Measurements from ENCODE around the gene SARDH.
A peak's percentile ranks its signal among the peaks of the same experiment; 100 is the strongest.

The SARDH gene, protein sequence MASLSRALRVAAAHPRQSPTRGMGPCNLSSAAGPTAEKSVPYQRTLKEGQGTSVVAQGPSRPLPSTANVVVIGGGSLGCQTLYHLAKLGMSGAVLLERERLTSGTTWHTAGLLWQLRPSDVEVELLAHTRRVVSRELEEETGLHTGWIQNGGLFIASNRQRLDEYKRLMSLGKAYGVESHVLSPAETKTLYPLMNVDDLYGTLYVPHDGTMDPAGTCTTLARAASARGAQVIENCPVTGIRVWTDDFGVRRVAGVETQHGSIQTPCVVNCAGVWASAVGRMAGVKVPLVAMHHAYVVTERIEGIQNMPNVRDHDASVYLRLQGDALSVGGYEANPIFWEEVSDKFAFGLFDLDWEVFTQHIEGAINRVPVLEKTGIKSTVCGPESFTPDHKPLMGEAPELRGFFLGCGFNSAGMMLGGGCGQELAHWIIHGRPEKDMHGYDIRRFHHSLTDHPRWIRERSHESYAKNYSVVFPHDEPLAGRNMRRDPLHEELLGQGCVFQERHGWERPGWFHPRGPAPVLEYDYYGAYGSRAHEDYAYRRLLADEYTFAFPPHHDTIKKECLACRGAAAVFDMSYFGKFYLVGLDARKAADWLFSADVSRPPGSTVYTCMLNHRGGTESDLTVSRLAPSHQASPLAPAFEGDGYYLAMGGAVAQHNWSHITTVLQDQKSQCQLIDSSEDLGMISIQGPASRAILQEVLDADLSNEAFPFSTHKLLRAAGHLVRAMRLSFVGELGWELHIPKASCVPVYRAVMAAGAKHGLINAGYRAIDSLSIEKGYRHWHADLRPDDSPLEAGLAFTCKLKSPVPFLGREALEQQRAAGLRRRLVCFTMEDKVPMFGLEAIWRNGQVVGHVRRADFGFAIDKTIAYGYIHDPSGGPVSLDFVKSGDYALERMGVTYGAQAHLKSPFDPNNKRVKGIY

GRCh38 chr9:133737774-133738639 is at the start of gene SARDH:
SARDH (minus strand) TSS chr9:133738352; CDS start chr9:133734173, 4,179 bp downstream.
- peak; percentile 49 to 64 for DNase-seq (ENCODE audit: low read depth in 2 of 2)
- TF ChIP-seq CTCF (IDR thresholded peaks at IDR 0.05; ENCODE audit: low read depth, low read length) = no peak
- peak within 1 kb of the TSS; percentile 33 to 49 for H3K4me3 ChIP-seq (replicated peaks in 1 of 2; ENCODE audit: low read depth in 2 of 2, low read length in 2 of 2)

GRCh38 chr9:133787754-133788025 is 49.5 kb upstream of the SARDH start:
- no peak overlapping the region for H3K4me3 ChIP-seq (replicated peaks in 1 of 2; ENCODE audit: low read depth in 2 of 2, low read length in 2 of 2)
- peak in 1 of 2 donors; percentile 36 for DNase-seq (ENCODE audit: low read depth in 2 of 2)
- no peak for TF ChIP-seq CTCF (IDR thresholded peaks at IDR 0.05; ENCODE audit: low read depth, low read length)

GRCh38 chr9:133786907-133787753 is 49.0 kb upstream of the SARDH start:
- no peak for DNase-seq (ENCODE audit: low read depth in 2 of 2)
- no peak overlapping the region for H3K4me3 ChIP-seq (replicated peaks in 1 of 2; ENCODE audit: low read depth in 2 of 2, low read length in 2 of 2)
- TF ChIP-seq CTCF (IDR thresholded peaks at IDR 0.05; ENCODE audit: low read depth, low read length) = no peak

DNA sequence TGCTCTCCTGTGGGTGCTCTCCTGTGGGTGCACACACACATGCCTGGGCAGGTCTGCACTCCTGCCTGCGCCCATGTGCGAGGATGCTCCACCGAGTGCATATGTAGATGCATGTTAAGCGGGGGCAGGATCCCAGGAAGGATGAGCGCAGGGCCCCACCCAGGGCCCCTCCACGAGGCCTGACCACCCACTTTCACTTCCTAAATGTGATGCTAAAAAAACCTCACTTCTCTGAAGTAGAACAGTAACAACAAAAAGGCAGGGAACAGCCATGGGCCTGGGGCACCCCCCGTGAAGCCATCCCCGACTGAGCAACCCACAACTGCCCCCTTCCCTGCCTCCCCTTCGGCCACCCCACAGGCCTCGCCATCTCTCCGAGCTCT is 48.2 kb upstream of the SARDH start:
- TF ChIP-seq CTCF (IDR thresholded peaks at IDR 0.05; ENCODE audit: low read depth, low read length) = no peak
- DNase-seq (ENCODE audit: low read depth in 2 of 2) = no peak
- H3K4me3 ChIP-seq (replicated peaks in 1 of 2; ENCODE audit: low read depth in 2 of 2, low read length in 2 of 2) = no peak overlapping the region

GRCh38 chr9:133785753-133786370 is 47.7 kb upstream of the SARDH start:
- TF ChIP-seq CTCF (IDR thresholded peaks at IDR 0.05; ENCODE audit: low read depth, low read length) = no peak
- DNase-seq (ENCODE audit: low read depth in 2 of 2) = no peak
- no peak overlapping the region for H3K4me3 ChIP-seq (replicated peaks in 1 of 2; ENCODE audit: low read depth in 2 of 2, low read length in 2 of 2)
